Stimulated activated CD4-positive, alpha-beta T cell treated with anti-CD3 and anti-CD28 coated beads, Interleukin-15, amount 100 ng/mL, for 24 hours (primary cell): ENCODE data around the gene EXOC6B.
"Not testable (repeated sequence)": the region's sequence is repeated elsewhere in the genome, so short reads cannot be mapped to it uniquely, and the experiment has no call there.

Experiments used
- DNase-seq: peaks from one replicate; pipeline ENCODE4 v3.0.0-alpha.2; 2020

EXOC6B gene

DNA sequence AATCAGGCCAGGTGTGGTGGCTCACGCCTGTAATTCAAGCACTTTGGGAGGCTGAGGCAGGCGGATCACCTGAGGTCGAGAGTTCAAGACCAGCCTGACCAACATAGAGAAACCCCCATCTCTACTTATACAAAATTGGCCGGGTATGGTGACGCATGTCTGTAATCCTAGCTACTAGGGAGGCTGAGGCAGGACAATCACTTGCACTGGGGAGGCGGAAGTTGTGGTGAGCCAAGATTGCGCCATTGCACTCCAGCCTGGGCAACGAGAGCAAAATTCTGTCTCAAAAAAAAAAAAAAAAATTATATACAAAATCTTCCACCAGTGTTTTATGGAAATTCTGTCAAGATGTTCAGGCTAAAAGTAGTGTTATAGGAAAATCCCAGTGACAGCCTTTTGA, 290.2 kb downstream of the EXOC6B start:
- not testable (repeated sequence) for DNase-seq

DNA sequence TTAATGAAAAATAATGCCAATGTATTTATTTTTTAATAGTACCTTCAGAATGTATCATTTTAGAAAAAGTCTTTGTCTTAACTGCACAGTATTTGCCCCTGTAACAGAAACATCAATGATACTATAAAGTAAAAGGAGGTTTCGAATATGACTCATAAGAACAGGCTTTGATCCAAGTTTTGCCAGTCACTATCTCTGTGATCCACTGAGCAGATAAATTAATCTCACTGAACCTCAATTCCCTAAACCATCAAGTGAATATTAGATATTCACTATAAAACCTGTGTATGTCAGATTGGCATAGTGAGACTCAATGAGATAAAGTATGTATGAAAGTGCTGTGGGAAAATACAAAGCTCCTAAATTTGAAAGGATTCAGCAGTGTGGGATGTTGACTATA, 292.1 kb downstream of the EXOC6B start:
- no peak for DNase-seq

DNA sequence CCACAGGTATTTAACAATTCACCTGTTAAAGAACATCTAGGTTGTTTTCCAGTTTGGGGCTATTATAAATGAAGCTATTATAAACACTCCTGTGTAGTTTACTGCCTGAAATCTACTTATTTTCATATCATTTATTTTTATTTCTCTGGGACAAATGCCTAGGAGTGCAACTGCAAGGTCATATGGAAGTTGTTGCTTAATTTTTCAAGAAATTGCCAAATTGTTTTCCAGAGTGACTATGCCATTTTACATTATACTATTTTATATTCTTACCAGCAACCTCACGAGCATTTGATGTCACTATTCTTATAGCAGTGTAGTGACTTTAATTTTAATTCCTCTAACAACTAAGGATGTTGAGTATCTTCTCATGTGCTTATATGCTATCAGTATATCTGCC, 298.4 kb downstream of the EXOC6B start:
- no peak for DNase-seq

DNA sequence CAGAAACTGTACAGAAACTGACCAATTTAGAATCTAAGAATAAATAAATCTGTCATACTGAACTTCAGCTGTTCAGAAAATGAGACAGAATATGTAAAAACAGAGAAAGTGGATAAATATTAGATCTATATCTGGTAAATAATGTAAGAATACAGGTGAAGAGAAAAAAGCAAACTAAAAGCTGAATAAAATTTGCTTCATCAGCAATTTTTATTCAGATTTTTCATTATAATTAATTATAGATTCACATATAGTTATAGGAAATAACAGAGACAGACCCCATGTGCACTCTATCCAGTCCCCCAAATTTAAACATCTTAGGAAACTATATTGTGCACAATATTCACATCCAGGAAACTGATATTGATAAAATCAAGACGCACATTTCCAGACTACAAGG, 299.2 kb downstream of the EXOC6B start:
- DNase-seq = no peak

DNA sequence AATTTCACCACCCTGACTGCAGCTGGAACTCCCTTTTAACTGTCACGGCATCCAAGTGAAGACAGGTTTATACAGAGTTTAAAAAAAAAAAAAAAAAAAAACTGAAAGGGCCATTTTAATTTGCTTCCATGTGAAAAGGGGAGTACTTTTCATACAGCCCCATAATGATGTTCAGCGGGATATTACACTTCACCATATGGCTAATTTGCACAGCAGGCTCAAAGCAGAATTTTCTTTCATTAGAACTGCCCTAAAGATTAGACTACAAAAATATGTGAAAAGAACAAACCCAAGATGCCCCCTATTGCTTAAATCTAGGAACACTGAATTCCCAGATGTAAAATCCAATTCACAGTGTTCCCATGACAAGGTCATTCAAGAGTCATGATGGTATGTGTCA, 301.8 kb downstream of the EXOC6B start:
- DNase-seq = no peak

DNA sequence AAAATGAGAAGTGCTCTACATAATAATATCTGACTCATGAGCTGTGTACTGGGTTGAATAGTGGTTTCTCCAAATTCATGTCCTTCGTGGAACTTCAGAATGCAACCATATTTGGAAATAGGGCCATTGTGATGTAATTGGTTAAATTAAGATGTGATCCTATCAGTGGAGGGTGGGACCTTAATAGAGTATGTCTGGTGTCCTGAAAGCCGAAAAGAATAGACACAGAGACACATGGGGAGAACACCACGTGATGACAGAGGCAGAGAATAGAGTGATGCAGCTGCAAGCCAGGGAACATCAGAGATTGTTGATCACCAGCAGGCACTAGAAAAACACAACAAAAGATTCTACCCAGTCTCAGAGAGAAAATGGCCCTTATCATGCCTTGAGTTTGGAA, 310.1 kb downstream of the EXOC6B start:
- DNase-seq = no peak

DNA sequence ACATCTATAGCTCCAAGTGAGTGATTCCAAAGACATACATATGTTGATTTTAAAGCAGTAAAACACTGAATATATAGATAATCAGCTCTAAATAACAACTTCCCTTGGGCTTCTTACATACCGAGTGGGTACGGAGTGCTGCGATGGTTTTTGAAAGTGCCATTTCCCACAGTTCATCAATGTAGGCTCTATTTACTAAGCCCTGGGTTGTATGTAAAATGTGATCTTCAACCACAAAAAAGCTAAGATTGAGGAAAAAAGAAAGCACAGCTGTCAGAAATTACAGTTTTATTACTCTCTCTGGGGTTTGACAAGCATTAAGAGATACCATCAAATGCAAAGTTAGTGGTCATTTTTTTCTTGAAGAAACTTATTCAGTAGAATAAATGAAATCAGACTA, 312.8 kb downstream of the EXOC6B start:
- DNase-seq = no peak

DNA sequence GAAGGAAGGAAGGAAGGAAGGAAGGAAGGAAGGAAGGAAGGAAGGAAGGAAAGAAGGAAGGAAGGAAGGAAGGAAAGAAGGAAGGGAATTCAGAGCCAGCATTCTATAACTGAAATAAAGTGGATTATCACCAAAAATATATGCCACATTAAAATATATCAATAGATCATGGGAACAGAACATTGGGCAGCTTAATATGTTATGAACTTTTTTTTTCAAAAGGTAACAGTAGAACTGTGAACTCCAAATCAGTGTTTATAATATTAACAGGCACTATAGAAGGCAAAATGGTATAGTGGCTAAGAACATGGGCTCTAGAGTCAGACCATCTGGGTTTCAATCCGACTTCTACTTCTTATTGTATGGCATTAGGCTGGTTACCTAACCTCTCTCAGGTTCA, 313.5 kb downstream of the EXOC6B start:
- no peak for DNase-seq

DNA sequence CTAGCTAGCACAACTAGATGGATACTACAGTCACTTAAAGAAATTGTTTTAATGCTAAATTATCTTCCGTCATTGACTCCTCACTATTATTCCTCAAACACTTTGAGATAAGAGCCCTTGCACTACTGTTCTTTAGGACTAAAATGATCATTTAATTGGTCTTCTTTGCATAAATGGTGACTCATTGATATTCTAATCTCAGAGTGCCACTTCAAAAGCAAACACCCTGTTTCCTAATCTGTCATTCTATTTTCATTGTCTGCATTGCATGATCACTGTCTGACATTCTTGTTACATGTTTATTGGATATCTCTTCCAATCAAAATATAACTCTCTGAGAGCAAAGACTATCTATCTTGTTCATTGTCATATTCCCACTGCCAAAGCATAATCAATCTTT, 313.9 kb downstream of the EXOC6B start:
- DNase-seq = no peak

DNA sequence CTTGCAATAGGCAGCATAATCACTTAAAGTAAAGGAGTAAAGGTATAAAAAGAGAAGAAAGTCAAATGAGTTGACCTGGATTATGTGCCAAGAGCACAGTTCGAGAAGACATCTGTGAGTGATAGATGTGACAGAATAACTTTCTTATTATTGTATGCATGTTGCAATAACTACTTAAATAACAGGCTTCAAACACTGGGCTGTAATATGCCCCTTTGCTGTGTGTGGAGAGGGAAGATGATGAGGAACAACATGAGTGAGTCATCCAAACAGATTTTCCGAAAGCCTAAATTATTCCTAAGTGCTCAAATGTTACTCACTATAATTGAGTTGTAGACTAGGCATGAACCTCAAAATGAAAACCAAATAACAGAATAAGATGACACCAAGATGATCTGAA, 328.1 kb downstream of the EXOC6B start:
- DNase-seq = no peak

DNA sequence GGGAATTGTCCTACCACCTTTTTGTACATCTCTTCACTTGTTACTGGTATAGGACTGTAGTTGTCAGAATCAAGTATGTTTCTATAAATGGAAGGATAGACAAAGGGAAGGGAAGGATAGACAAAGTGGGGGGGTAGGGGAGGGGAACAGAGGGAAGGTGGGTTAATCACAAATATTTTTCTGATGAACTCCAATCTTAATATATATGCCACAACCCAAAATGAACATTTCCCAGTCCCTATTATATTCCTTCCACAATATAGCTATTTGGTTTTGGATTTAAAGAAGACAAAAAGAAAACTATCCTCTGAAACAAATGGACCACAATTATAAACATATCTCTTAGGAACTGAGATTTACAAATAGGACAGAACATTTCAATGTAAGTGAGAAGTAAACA, 329.4 kb downstream of the EXOC6B start:
- no peak for DNase-seq

DNA sequence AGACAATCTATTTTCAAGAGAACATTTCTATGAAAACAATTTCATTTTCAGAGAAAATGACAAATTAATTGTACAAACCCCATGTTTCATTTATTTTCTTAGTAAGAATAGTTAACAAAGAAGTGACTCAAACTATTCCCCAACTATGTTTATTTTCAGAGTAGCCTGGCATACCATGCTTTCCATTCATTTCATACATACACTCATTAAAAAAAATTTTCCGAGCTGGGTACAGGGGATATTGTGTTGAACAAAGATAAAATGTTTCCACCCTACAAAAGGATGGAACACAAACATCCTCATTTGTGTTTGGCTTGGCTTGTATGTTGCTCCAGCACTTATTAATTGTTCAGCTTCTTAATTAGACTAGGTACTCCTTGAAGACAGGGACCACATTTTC, 331.4 kb downstream of the EXOC6B start:
- no peak for DNase-seq

DNA sequence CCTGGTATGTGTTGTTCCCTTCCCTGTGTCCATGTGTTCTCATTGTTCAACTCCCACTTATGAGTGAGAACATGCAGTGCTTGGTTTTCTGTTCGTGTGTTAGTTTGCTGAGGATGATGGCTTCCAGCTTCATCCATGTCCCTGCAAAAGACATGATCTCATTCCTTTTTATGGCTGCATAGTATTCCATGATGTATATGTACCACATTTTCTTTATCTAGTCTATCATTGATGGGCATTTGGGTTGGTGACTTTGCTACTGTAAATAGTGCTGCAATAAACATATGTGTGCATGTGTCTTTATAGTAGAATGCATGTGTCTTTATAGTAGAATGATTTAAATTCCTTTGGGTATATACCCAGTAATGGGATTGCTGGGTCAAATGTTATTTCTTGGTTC, 341.2 kb downstream of the EXOC6B start:
- DNase-seq = not testable (repeated sequence)

DNA sequence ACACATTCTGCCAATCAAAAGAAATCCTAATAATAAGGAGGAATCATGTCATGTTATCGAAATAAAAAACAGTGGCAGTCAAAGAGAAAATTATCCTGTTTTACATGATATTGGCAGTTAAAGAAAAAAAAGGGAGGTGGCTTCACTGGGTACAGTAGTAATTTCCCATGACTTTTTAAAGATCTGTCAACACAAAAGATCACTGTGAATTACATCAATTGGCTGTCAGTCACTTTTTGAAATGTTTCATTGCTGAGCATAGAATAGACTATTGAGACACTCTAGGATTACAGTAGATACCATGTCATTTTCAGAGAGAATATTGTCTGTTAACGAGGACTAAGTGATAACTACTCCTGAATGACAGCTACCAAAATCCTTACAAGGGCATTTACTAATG, 342.5 kb downstream of the EXOC6B start:
- DNase-seq = no peak

DNA sequence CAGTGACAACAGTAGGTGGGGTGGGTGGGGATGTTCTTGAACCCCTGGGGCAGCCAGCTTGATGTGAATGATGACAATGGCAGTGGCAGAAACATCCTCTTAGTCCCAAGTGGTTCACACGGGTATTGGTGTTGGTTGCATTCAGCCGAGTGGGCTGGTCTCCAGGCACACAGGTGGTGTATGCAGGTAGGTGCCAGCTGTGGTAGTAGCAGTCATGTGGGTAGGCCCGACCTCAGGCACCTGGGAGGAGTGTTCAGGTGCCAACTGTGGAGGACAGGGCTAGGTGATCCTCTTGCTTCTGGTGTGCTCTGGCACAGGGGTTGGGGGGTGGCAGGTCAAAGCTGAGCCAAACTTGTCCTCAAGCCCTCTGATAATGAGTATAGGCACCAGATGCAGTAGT, 350.6 kb downstream of the EXOC6B start:
- no peak for DNase-seq

DNA sequence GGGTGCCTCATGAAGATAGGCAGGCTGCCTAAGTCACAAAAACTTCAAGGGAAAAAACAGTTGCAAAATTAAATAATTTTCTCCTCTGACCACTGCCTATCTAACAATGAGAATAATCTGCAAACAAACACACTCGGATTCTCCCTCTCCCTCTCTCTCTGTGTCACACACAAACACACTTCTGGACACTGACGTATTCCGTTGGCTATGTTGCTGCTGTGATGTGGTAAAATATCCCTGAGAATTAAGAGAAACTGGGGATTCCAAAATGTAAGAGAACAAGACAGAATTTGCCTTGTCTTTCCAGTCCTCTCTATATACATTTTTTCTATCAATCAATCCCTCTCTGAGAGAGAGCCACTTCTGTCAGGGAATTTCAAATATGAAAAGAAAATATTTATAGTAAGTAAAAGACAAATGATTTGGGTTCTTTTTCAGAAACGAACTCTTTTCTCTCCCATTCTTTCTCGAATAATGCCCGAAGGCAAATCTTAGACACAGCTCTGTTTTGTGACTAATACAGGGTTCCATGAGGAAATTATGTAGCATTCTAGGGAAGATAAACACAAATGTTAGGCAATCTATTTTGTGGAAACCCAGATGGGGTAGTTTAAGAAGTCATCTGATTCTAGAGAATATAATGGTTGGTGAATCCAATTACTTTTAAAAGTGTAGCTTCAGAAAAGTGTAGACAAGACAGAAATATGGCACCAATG, 367.9 kb downstream of the EXOC6B start:
- no peak for DNase-seq

DNA sequence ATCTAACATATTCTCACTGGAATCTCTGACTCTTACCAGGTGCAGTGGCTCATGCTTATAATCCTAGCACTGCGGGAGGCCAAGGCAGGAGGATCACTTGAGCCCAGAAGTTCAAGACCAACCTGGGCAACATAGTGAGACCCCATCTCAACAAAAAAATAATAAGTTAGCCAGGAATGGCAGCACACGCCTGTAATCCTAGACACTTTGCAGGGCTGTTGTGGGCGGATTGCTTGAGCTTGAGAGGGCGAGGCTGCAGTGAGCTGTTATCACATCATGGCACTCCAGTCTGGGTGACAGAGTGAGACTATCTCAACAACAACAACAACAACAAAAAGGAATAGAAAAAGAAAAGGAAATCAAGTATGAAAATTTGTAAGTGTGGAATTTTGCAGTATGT, 371.6 kb downstream of the EXOC6B start:
- DNase-seq = no peak

DNA sequence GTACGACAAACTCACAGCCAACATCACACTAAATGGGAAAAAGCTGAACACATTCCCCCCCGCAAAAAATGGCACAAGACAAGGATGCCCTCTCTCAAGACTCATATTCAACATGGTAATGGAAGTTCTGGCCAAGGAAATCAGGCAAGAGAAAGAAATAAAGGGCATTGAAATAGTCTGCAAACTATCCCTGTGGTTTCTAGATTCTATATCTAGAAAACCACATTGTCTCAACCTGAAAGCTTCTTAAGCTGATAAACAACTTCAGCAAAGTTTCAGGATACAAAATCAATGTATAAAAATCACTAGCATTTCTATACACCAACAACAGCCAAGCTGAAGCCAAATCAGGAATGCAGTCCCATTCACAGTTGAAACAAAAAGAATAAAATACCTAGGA, 383.6 kb downstream of the EXOC6B start:
- DNase-seq = no peak

DNA sequence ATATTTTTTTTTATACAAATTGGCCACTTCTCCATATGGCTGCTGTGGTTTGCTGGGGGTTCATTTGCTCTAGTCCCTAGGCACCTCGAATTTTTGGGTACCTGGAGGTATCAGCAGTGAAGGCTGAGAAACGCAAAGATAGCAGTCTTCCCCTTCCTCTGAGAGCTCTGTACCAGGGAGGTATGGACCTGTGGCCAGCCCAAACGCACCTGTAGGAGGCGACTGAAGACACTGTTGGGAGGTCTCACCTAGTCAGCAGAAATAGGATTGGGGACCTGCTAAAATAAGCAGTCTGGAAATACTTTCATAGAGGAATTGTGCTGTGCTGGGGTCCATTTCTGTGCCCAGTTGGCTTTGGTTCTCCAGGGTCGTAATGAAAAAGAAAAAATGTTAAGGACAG, 385.9 kb downstream of the EXOC6B start:
- DNase-seq = no peak

DNA sequence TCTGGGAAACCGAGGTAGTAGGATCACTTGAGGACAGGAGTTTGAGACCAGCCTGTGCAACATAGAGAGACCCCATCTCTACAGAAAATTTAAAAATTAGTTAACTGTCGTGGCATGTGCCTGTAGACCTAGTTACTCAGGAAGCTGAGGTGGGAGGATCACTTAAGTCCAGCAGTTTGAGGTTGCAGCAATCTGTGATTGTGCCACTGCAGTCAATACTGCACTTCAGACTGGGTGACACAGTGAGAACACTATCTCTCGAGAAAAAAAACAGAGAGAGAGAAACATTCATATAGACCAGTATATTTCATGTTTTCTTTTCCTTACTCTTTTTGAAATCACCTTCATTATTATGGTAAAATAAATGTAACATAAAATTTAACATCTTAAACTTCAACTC, 387.5 kb downstream of the EXOC6B start:
- DNase-seq = no peak

DNA sequence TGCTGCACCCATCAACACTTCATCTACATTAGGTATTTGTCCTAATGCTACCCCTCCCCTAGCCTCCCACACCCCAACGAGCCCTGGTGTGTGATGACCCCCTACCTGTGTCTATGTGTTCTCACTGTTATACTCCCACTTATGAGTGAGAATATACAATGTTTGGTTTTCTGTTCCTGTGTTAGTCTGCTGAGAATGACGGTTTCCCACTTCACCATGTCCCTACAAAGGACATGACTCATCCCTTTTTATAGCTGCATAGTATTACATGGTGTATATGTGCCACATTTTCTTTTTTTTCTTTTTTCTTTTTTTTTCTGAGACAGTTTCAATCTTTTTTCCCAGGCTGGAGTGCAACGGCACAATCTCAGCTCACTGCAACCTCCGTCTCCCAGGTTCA, 394.1 kb downstream of the EXOC6B start:
- DNase-seq = no peak

DNA sequence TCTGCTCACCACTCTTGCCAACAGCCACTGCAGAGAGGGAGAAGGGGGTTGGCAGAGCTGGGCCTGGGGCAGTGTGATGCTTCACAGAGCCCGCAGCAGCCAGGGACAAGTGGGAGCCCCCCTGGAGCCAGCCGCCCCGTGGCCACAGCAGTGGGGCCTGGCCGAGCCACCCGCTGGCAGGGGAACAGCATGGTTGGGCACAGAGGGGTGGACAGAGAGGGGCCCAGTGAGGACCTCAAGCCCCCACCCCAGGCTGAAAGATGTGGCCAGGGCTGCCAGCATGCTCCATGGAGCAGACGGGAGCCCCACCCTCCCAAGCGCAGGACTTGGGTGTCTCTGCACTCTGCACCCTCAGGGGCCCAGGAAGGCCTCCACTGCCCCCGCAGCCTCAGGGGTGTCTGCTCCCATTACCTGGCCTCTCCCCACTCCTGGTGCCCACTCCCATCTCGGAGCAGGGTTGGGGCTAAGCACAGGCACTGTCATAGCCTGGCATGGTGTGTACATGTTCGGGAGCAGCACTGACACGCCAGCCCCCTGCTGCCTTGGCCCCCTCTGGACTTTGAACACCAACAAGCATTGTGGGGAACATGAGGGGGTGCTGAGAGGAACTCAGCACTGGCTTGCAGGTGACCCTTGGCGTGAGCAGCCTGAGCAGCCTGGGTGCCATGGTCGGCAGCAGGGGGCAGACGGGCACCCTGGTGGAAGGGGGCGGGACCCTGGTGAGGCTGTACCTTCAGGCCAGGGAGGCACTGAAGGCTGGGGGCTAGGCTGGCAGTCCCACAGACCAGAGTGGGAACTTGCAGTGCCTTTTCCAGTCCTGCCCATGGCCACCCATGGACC, 398.6 kb downstream of the EXOC6B start:
- no peak for DNase-seq

DNA sequence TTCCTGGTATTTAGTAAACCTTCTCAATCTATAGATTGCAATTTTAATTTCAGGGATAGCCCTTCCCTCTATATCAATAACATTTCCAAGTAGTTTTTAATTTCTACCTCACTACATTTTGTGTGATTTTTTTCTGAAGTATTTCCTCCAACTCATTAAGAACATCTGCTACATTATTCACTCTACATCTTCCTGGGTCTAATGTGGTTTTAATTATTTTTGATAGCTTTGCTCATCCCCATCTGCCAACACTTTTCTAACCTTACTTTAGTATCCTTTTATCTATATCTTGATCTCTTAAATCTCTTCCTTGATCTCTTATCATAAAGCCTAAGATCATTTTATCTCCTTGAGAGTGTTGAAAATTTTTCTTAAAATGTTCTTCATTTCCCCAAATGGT, 399.8 kb downstream of the EXOC6B start:
- DNase-seq = no peak

DNA sequence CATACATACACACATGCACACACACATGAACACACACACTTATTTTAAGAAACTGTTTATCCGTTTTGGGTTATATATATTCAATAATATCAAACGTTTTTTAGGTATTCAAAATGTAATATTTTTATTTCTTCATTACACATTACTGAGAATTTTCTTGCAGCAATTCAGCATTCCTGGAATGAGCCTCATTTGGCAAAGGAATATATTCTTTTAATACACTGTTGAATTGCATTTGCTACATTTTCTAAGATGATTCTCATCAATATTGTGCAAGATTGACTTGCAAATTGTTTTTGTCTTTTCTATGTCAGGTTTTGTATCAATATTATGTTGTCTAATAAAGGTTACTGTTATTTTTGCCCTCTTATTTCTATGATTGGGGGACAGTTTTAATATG, 402.1 kb downstream of the EXOC6B start:
- DNase-seq = no peak
